Measurements from ENCODE around the gene PLEKHB1.
A peak's percentile ranks its signal among the peaks of the same experiment; 100 is the strongest.

The PLEKHB1 gene

GRCh38 chr11:73648121-73648520 is 1.7 kb downstream of the PLEKHB1 start:
- no peak for TF ChIP-seq CTCF (conservative IDR thresholded peaks at IDR 0.05; ENCODE audit: low read depth, low read length)
- Histone ChIP-seq H3K36me3 (ENCODE audit: insufficient read depth) (no peaks in the 10 kb centered on the region), H3K4me3 (IDR thresholded peaks at IDR 0.05; ENCODE audit: insufficient read depth, low read depth, low read length) (no peak overlapping the region), H4K20me1 (ENCODE audit: insufficient read depth) (no peaks in the 10 kb centered on the region), H3K27ac (no peak overlapping the region), H3K9ac (no peak overlapping the region), H3K4me1 (ENCODE audit: low read depth, poor library complexity, severe bottlenecking) (peaks cover 8% of the 10 kb centered on the region), H3K27me3 (ENCODE audit: insufficient read depth, low read depth) (no peaks in the 10 kb centered on the region), H3K4me2 (peak overlapping the region; percentile 88; the same call in 1 of the 2 replicates), H3K79me2 (ENCODE audit: insufficient read depth, low read depth) (no peaks in the 10 kb centered on the region), H2AFZ (ENCODE audit: low read depth) (peak overlapping the region; percentile 90; the same call in 1 of the 2 replicates)

- Histone ChIP-seq H3K4me3 (IDR thresholded peaks at IDR 0.05; ENCODE audit: insufficient read depth, low read depth, low read length) (no peak overlapping the region), H3K79me2 (ENCODE audit: insufficient read depth, low read depth) (no peaks in the 10 kb centered on the region), H3K4me2 (no peak overlapping the region), H3K4me1 (ENCODE audit: low read depth, poor library complexity, severe bottlenecking) (peaks cover 8% of the 10 kb centered on the region), H2AFZ (ENCODE audit: low read depth) (no peak overlapping the region), H4K20me1 (ENCODE audit: insufficient read depth) (no peaks in the 10 kb centered on the region), H3K27me3 (ENCODE audit: insufficient read depth, low read depth) (no peaks in the 10 kb centered on the region), H3K36me3 (ENCODE audit: insufficient read depth) (no peaks in the 10 kb centered on the region), H3K9ac (no peak overlapping the region), H3K27ac (no peak overlapping the region)
- no peak for TF ChIP-seq CTCF (conservative IDR thresholded peaks at IDR 0.05; ENCODE audit: low read depth, low read length)
Observed at GRCh38 chr11:73648571-73649046, 2.2 kb downstream of the PLEKHB1 start.

GRCh38 chr11:73649206-73649605 is 2.8 kb downstream of the PLEKHB1 start:
- Histone ChIP-seq H3K79me2 (ENCODE audit: insufficient read depth, low read depth) (no peaks in the 10 kb centered on the region), H3K9ac (no peak overlapping the region), H3K27ac (no peak overlapping the region), H3K4me3 (IDR thresholded peaks at IDR 0.05; ENCODE audit: insufficient read depth, low read depth, low read length) (no peak overlapping the region), H3K27me3 (ENCODE audit: insufficient read depth, low read depth) (no peaks in the 10 kb centered on the region), H2AFZ (ENCODE audit: low read depth) (no peak overlapping the region), H4K20me1 (ENCODE audit: insufficient read depth) (no peaks in the 10 kb centered on the region), H3K4me2 (no peak overlapping the region), H3K4me1 (ENCODE audit: low read depth, poor library complexity, severe bottlenecking) (peaks cover 8% of the 10 kb centered on the region), H3K36me3 (ENCODE audit: insufficient read depth) (no peaks in the 10 kb centered on the region)
- TF ChIP-seq CTCF (conservative IDR thresholded peaks at IDR 0.05; ENCODE audit: low read depth, low read length), result no peak

- Histone ChIP-seq H3K9ac (no peak overlapping the region), H3K36me3 (ENCODE audit: insufficient read depth) (no peaks in the 10 kb centered on the region), H4K20me1 (ENCODE audit: insufficient read depth) (no peaks in the 10 kb centered on the region), H3K4me1 (ENCODE audit: low read depth, poor library complexity, severe bottlenecking) (peaks cover 8% of the 10 kb centered on the region), H2AFZ (ENCODE audit: low read depth) (no peak overlapping the region), H3K27me3 (ENCODE audit: insufficient read depth, low read depth) (no peaks in the 10 kb centered on the region), H3K4me2 (no peak overlapping the region), H3K79me2 (ENCODE audit: insufficient read depth, low read depth) (no peaks in the 10 kb centered on the region), H3K27ac (no peak overlapping the region), H3K4me3 (IDR thresholded peaks at IDR 0.05; ENCODE audit: insufficient read depth, low read depth, low read length) (no peak overlapping the region)
- no peak for TF ChIP-seq CTCF (conservative IDR thresholded peaks at IDR 0.05; ENCODE audit: low read depth, low read length)
Observed at GRCh38 chr11:73650400-73650799, 4.0 kb downstream of the PLEKHB1 start.

All from KMS-11 (cell line).